Panc1 (cell line): Measurements from ENCODE around the gene PRDX1.

Source experiments
- POLR2AphosphoS5 ChIP-seq: IDR thresholded peaks from 2 replicates; pipeline ENCODE4 v1.6.1; 2012; ENCODE audit warnings: mild to moderate bottlenecking, low read depth, low read length, moderate library complexity
- REST ChIP-seq, 2 experiments: IDR thresholded peaks; 2 replicates each; pipeline ENCODE4 v1.6.1; 2011 to 2012; ENCODE audit warnings: low read depth in 2 of 2, control low read depth in 1 of 2, low read length in 1 of 2, mild to moderate bottlenecking in 1 of 2, moderate library complexity in 1 of 2; ENCODE audit not compliant: insufficient read depth in 1 of 2
- TF ChIP-seq, protein P1 (sequence below): fragments of 450-650 bp; IDR thresholded peaks from 2 replicates; pipeline ENCODE4 v1.5.1; 2017; ENCODE audit warnings: mild to moderate bottlenecking

DNA sequence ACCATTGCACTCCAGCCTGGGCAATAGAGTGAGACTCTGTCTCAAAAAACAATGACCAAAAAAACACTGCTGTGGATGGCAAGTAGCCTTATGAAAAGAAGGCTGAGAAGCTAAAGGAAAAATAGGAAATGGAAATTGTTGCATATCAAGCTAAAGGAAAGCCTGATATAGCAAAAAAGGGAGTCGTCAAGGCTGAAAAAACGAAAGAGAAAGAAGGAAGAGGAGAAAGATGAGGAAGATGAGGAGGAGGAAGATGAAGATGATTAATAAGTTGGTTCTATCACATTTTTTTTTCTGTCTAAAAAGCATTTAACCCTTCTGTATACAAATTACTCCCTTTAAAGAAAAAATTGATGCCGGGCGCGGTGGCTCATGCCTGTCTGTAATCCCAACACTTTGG is 10.2 kb upstream of the PRDX1 start:
- no peak for TF ChIP-seq REST (IDR thresholded peaks at IDR 0.05; ENCODE audit: insufficient read depth in 1 of 2, low read depth in 2 of 2, low read length in 1 of 2)
- TF ChIP-seq, protein P1, sequence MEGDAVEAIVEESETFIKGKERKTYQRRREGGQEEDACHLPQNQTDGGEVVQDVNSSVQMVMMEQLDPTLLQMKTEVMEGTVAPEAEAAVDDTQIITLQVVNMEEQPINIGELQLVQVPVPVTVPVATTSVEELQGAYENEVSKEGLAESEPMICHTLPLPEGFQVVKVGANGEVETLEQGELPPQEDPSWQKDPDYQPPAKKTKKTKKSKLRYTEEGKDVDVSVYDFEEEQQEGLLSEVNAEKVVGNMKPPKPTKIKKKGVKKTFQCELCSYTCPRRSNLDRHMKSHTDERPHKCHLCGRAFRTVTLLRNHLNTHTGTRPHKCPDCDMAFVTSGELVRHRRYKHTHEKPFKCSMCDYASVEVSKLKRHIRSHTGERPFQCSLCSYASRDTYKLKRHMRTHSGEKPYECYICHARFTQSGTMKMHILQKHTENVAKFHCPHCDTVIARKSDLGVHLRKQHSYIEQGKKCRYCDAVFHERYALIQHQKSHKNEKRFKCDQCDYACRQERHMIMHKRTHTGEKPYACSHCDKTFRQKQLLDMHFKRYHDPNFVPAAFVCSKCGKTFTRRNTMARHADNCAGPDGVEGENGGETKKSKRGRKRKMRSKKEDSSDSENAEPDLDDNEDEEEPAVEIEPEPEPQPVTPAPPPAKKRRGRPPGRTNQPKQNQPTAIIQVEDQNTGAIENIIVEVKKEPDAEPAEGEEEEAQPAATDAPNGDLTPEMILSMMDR = no peak
- no peak for TF ChIP-seq POLR2AphosphoS5
